ENCODE measurements around the gene RNU6-8. TPM values are rescaled to one million over a fixed set of nuclear protein-coding genes. Genes with fewer than 3 reads are reported as not detected.

The RNU6-8 gene
- total and polyA plus RNA-seq, 10 of the 15 experiments (the other 5 are each of a cell fraction or from before 2014, with no cell fraction given), result not detected

- no peaks in the 10 kb centered on the region for H3K36me3 ChIP-seq (ENCODE audit: control insufficient read depth in 2 of 2, insufficient read depth in 2 of 2, low read length in 1 of 2)
- intact Hi-C loops (cut with micrococcal nuclease; ENCODE audit: unreplicated experiment), result no loop called here
- FAIRE-seq (no peak), DNase-seq (ENCODE audit: low read depth, low spot score) (no peak), ATAC-seq (no peak)
- H3K27me3 ChIP-seq (replicated peaks in 1 of 2; ENCODE audit: control insufficient read depth in 2 of 2, insufficient read depth in 2 of 2, low read length in 1 of 2), result no peaks in the 10 kb centered on the region
- H3K9me3 ChIP-seq (replicated peaks; ENCODE audit: control insufficient read depth, insufficient read depth, low read length), result no peaks in the 10 kb centered on the region
- no peak for TF ChIP-seq TBL1XR1 (IDR thresholded peaks at IDR 0.05; ENCODE audit: low read depth, low read length)
- TF ChIP-seq TCF12 (IDR thresholded peaks at IDR 0.05; ENCODE audit: low read depth, low read length), result no peak
- no peak for TF ChIP-seq TCF3 (IDR thresholded peaks at IDR 0.05; ENCODE audit: borderline replicate concordance, insufficient read depth, low read depth, low read length)
- no peak for TF ChIP-seq FOXK2 (IDR thresholded peaks at IDR 0.05)
- TF ChIP-seq PAX8 (IDR thresholded peaks at IDR 0.05), result no peak
- no peak for TF ChIP-seq FOS (IDR thresholded peaks at IDR 0.05; ENCODE audit: borderline replicate concordance, extremely low read depth, insufficient read length)
- no peak for TF ChIP-seq IKZF2 (IDR thresholded peaks at IDR 0.05)
- no peak for TF ChIP-seq RFX5 (IDR thresholded peaks at IDR 0.05; ENCODE audit: low read depth, low read length)
- TF ChIP-seq ELK1 (IDR thresholded peaks at IDR 0.05; ENCODE audit: low read depth, low read length), result no peak
- TF ChIP-seq HCFC1 (IDR thresholded peaks at IDR 0.05; ENCODE audit: low read length), result no peak
- TF ChIP-seq TAF1 (IDR thresholded peaks at IDR 0.05; ENCODE audit: borderline replicate concordance, low read depth, low read length), result no peak
- no peak for TF ChIP-seq CBX3 (IDR thresholded peaks at IDR 0.05; ENCODE audit: borderline replicate concordance, low read depth)
- TF ChIP-seq CREB1 (IDR thresholded peaks at IDR 0.05; ENCODE audit: low read depth), result no peak
- TF ChIP-seq ESRRA (IDR thresholded peaks at IDR 0.05; ENCODE audit: low read length), result no peak
- TF ChIP-seq ZSCAN29 (IDR thresholded peaks at IDR 0.05), result no peak
- no peak for TF ChIP-seq TCF7 (IDR thresholded peaks at IDR 0.05; ENCODE audit: borderline replicate concordance)
- TF ChIP-seq RBBP5 (conservative IDR thresholded peaks at IDR 0.05), result no peak
- no peak for TF ChIP-seq SREBF1 (IDR thresholded peaks at IDR 0.05; ENCODE audit: low read length)
- no peak for TF ChIP-seq GABPA (IDR thresholded peaks at IDR 0.05; ENCODE audit: low read depth)
- H4K20me1 ChIP-seq (ENCODE audit: control insufficient read depth, insufficient read depth), result no peaks in the 10 kb centered on the region
- in situ Hi-C loops (cut with MboI), result no loop called here
- no peaks in the 10 kb centered on the region for H3K79me2 ChIP-seq (ENCODE audit: control insufficient read depth, insufficient read depth, low read length)
- H3K9ac ChIP-seq (ENCODE audit: control insufficient read depth, insufficient read depth, low read length), result no peak overlapping the region
- no peak overlapping the region for H3K4me2 ChIP-seq (ENCODE audit: control insufficient read depth, insufficient read depth)
- ChIA-PET SMC1A (ENCODE audit: uncharacterized antibody, unreplicated experiment) (interaction anchor here (0.6 kb wide), 1 partner anchor 43 kb away, joined by 3 read pairs; no protein-coding TSS in a partner anchor), POLR2A (interaction anchor here (0.9 kb wide), 1 partner anchor 13 kb away, joined by 3 read pairs; no protein-coding TSS in a partner anchor), CTCF (no interaction called here), RAD21 (ENCODE audit: unreplicated experiment) (no interaction called here)
- H3K27ac ChIP-seq (ENCODE audit: control insufficient read depth, insufficient read depth), result no peak overlapping the region
- 0% methylated on average over 1 of the region's 1 CpG for WGBS (ENCODE audit: insufficient coverage, insufficient replicate concordance, low lambda C conversion rate, missing lambda C conversion rate)
- H3K4me3 ChIP-seq, result no peak overlapping the region
- no peak overlapping the region for H2AFZ ChIP-seq (ENCODE audit: control insufficient read depth, low read depth, low read length)
- no peaks in the 10 kb centered on the region; the same call in 1 of the 2 replicates for H3K4me1 ChIP-seq (ENCODE audit: control insufficient read depth, insufficient read depth, low read length)
- BruUV-seq (replicated peaks), result no TSS peak
Observed at GRCh38 chr14:32166924-32167323, 36.1 kb downstream of the RNU6-8 start.

Data from GM12878 (cell line).